Vagina (tissue), 2 donors: ENCODE results near the gene CST6. TPM values are rescaled to one million over a fixed set of nuclear protein-coding genes. Genes with fewer than 3 reads are reported as not detected.

ENCODE experiments used
- DNase-seq, 2 donors: peaks; one replicate each; pipeline ENCODE4 v3.0.0-alpha.2; 2017; ENCODE audit errors: extremely low spot score in 2 of 2
- H3K27ac ChIP-seq: fragments of 200-600 bp; sonication (generic); one replicate; pipeline ENCODE4 v1.5.1; 2019
- H3K27me3 ChIP-seq: fragments of 200-600 bp; sonication (generic); one replicate; pipeline ENCODE4 v1.5.1; 2019
- H3K36me3 ChIP-seq, 2 donors: fragments of 200-600 bp; sonication (generic); one replicate each; pipeline ENCODE4 v1.5.1; 2017 to 2019
- H3K4me1 ChIP-seq: fragments of 200-600 bp; sonication (generic); one replicate; pipeline ENCODE4 v1.5.1; 2019
- H3K4me3 ChIP-seq, 2 donors: fragments of 200-600 bp; sonication (generic); 1 replicate in 1 of 2; 2 replicates in 1 of 2; pipeline ENCODE4 v1.5.1; 2016 to 2019
- H3K9me3 ChIP-seq: fragments of 200-600 bp; sonication (generic); one replicate; pipeline ENCODE4 v1.5.1; 2019
- CTCF ChIP-seq, 3 experiments: fragments of 450-650 bp in 2 of 3; fragments of 200-600 bp in 1 of 3; sonication (generic) in 1 of 3; IDR thresholded peaks; one replicate each; pipeline ENCODE4 v1.5.1; 2017 to 2019; ENCODE audit warnings: antibody characterized with exemption in 3 of 3, mild to moderate bottlenecking in 2 of 3, moderate library complexity in 2 of 3
- POLR2A ChIP-seq, 2 donors: fragments of 450-650 bp; IDR thresholded peaks; one replicate each; pipeline ENCODE4 v1.6.1; 2017; ENCODE audit warnings: antibody characterized with exemption in 2 of 2, mild to moderate bottlenecking in 2 of 2, moderate library complexity in 2 of 2
- POLR2AphosphoS5 ChIP-seq, 2 donors: sonication (generic); formaldehyde crosslinking; IDR thresholded peaks; one replicate each; pipeline ENCODE4 v1.9.0; 2017; ENCODE audit warnings: antibody characterized with exemption in 2 of 2, mild to moderate bottlenecking in 2 of 2, low read depth in 1 of 2; ENCODE audit not compliant: insufficient read depth in 1 of 2
- intact Hi-C: fragments of 100-400 bp; cut with DNase I; formaldehyde crosslinking; loops from one replicate; pipeline ENCODE4 v1.15.1; 2023
- total RNA-seq: library from RNA; depleted of rRNA; stranded (reverse); fragments of >200 nt; gene quantifications from one replicate; pipeline ENCODE4 v1.2.3, GENCODE V29; 2016

CST6 gene
- total RNA-seq, 1 donor from 2014 or later = 5.6 TPM

- H3K4me1 ChIP-seq = peaks cover 31% of the 10 kb centered on the region
- no peaks in the 10 kb centered on the region for H3K27me3 ChIP-seq
- TF ChIP-seq CTCF (IDR thresholded peaks at IDR 0.05) (no peak), POLR2AphosphoS5 (IDR thresholded peaks at IDR 0.05; ENCODE audit: insufficient read depth in 1 of 2, low read depth in 1 of 2) (peak; percentile 92 to 95), POLR2A (IDR thresholded peaks at IDR 0.05) (no peak)
- peaks cover 0 to 24% of the 10 kb centered on the region in 2 donors for H3K36me3 ChIP-seq
- intact Hi-C loops = no loop called here
- H3K9me3 ChIP-seq = no peaks in the 10 kb centered on the region
- peak within 1 kb of the TSS; percentile 90 for H3K27ac ChIP-seq
- peak in 1 of 2 donors; percentile 98 for DNase-seq
- H3K4me3 ChIP-seq = peak within 1 kb of the TSS; percentile 59 to 100
Measured at GRCh38 chr11:66051766-66052663, 40.2 kb downstream of the CST6 start, which contains the start of gene SF3B2. Gene SF3B2, plus strand, starts transcription at chr11:66052364. Its CDS starts 21 bp downstream, at chr11:66052385.

DNA sequence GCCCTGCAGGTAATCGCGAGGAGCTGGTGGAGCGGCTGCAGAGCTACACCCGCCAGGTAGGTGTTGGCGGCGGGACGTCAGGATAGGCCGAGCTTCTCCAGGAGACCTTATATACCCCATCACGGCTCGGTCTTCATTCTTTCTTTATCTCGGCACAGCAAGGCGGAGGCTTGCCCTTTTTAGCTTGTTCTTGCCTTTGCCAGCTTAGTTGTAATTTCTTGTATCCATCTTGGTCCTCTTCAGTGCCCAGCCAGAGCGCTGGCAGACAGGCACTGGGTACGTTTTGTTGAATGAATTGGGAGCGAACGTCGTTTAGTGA lies 40.8 kb downstream of the CST6 start:
- intact Hi-C loops = no loop called here
- H3K27me3 ChIP-seq = no peaks in the 10 kb centered on the region
- H3K4me1 ChIP-seq = peaks cover 31% of the 10 kb centered on the region
- TF ChIP-seq CTCF (IDR thresholded peaks at IDR 0.05) (no peak), POLR2A (IDR thresholded peaks at IDR 0.05) (no peak), POLR2AphosphoS5 (IDR thresholded peaks at IDR 0.05; ENCODE audit: insufficient read depth in 1 of 2, low read depth in 1 of 2) (no peak)
- H3K27ac ChIP-seq = peak overlapping the region; percentile 90
- H3K4me3 ChIP-seq = peak overlapping the region; percentile 59 to 100
- no peak for DNase-seq
- no peaks in the 10 kb centered on the region for H3K9me3 ChIP-seq
- peaks cover 0 to 30% of the 10 kb centered on the region in 2 donors for H3K36me3 ChIP-seq

GRCh38 chr11:66055021-66055420 lies 43.2 kb downstream of the CST6 start:
- H3K36me3 ChIP-seq = peaks cover 6 to 54% of the 10 kb centered on the region in 2 donors
- DNase-seq = no peak
- H3K4me3 ChIP-seq = no peak overlapping the region
- intact Hi-C loops = no loop called here
- TF ChIP-seq CTCF (IDR thresholded peaks at IDR 0.05) (no peak), POLR2AphosphoS5 (IDR thresholded peaks at IDR 0.05; ENCODE audit: insufficient read depth in 1 of 2, low read depth in 1 of 2) (no peak), POLR2A (IDR thresholded peaks at IDR 0.05) (no peak)
- no peaks in the 10 kb centered on the region for H3K27me3 ChIP-seq
- no peak overlapping the region for H3K27ac ChIP-seq
- H3K9me3 ChIP-seq = no peaks in the 10 kb centered on the region
- peaks cover 31% of the 10 kb centered on the region for H3K4me1 ChIP-seq

GRCh38 chr11:66056501-66056900 lies 44.7 kb downstream of the CST6 start:
- peaks cover 6 to 69% of the 10 kb centered on the region in 2 donors for H3K36me3 ChIP-seq
- TF ChIP-seq POLR2A (IDR thresholded peaks at IDR 0.05) (no peak), POLR2AphosphoS5 (IDR thresholded peaks at IDR 0.05; ENCODE audit: insufficient read depth in 1 of 2, low read depth in 1 of 2) (no peak), CTCF (IDR thresholded peaks at IDR 0.05) (no peak)
- H3K9me3 ChIP-seq = no peaks in the 10 kb centered on the region
- intact Hi-C loops = no loop called here
- no peak overlapping the region for H3K27ac ChIP-seq
- H3K27me3 ChIP-seq = no peaks in the 10 kb centered on the region
- no peak overlapping the region for H3K4me3 ChIP-seq
- no peak for DNase-seq
- peaks cover 22% of the 10 kb centered on the region for H3K4me1 ChIP-seq
